Tibial nerve (tissue), 4 donors: ENCODE data around the gene GALNT12. TPM values are rescaled to one million over a fixed set of nuclear protein-coding genes. Genes with fewer than 3 reads are reported as not detected.
A peak's percentile ranks its signal among the peaks of the same experiment; 100 is the strongest.

Experiments
- DNase-seq, 2 donors: peaks; one replicate each; pipeline ENCODE4 v3.0.0-alpha.2; 2019; ENCODE audit warnings: low spot score in 2 of 2
- H3K27ac ChIP-seq, 4 donors: fragments of 200-600 bp; sonication (generic) in 3 of 4; one replicate each; pipeline ENCODE4 v1.5.1; 2017 to 2019; ENCODE audit warnings: mild to moderate bottlenecking in 1 of 4
- H3K27me3 ChIP-seq, 2 donors: fragments of 200-600 bp; sonication (generic) in 1 of 2; one replicate each; pipeline versions ENCODE4 v1.5.1 to v1.6.0; 2017 to 2019
- H3K36me3 ChIP-seq, 3 donors: fragments of 200-600 bp; sonication (generic); one replicate each; pipeline ENCODE4 v1.5.1; 2018 to 2019
- H3K4me1 ChIP-seq, 4 donors: fragments of 200-600 bp; sonication (generic) in 3 of 4; one replicate each; pipeline ENCODE4 v1.5.1; 2017 to 2019
- H3K4me3 ChIP-seq, 4 donors: fragments of 200-600 bp; sonication (generic) in 3 of 4; one replicate each; pipeline ENCODE4 v1.5.1; 2017 to 2019; ENCODE audit warnings: mild to moderate bottlenecking in 1 of 4, moderate library complexity in 1 of 4
- H3K9me3 ChIP-seq, 4 donors: fragments of 200-600 bp; sonication (generic) in 3 of 4; one replicate each; pipeline ENCODE4 v1.5.1; 2017 to 2019
- CTCF ChIP-seq, 5 experiments: fragments of 200-600 bp in 3 of 5; fragments of 450-650 bp in 2 of 5; sonication (generic) in 3 of 5; IDR thresholded peaks; one replicate each; pipeline ENCODE4 v1.5.1; 2016 to 2019; ENCODE audit warnings: antibody characterized with exemption in 5 of 5, mild to moderate bottlenecking in 3 of 5, moderate library complexity in 2 of 5
- EP300 ChIP-seq, 2 donors: sonication (generic); formaldehyde crosslinking; IDR thresholded peaks; one replicate each; pipeline ENCODE4 v1.6.1; 2017; ENCODE audit warnings: antibody characterized with exemption in 2 of 2, mild to moderate bottlenecking in 1 of 2
- POLR2A ChIP-seq, 2 donors: fragments of 450-650 bp; IDR thresholded peaks; one replicate each; pipeline ENCODE4 v1.6.1; 2017; ENCODE audit warnings: antibody characterized with exemption in 2 of 2, mild to moderate bottlenecking in 2 of 2, moderate library complexity in 2 of 2
- WGBS, 2 donors: methylation state at CpG; one replicate each; pipeline ENCODE4 v1.1.5; 2018; 5-methylcytosine and 5-hydroxymethylcytosine counted together
- total RNA-seq, 4 donors: library from RNA; depleted of rRNA; stranded (reverse); fragments of >200 nt; gene quantifications; one replicate each; pipeline ENCODE4 v1.1.0, GENCODE V29; 2016

Gene GALNT12
- total RNA-seq, 4 donors from 2014 or later = 1.8 to 6.0 (median 3.5) TPM

- no peak for DNase-seq
- no peaks in the 10 kb centered on the region for H3K27me3 ChIP-seq
- 81 to 86% methylated on average over 5 of the region's 5 CpGs for WGBS, 2 donors
- H3K4me1 ChIP-seq = peaks cover 0 to 15% (median 0%) of the 10 kb centered on the region in 4 donors
- no peak for TF ChIP-seq POLR2A (IDR thresholded peaks at IDR 0.05)
- TF ChIP-seq EP300 (IDR thresholded peaks at IDR 0.05) = no peak
- TF ChIP-seq CTCF (IDR thresholded peaks at IDR 0.05) = no peak
- no peaks in the 10 kb centered on the region for H3K9me3 ChIP-seq
- H3K4me3 ChIP-seq = no peak overlapping the region
- no peak overlapping the region for H3K27ac ChIP-seq
- no peaks in the 10 kb centered on the region for H3K36me3 ChIP-seq
Measured at GRCh38 chr9:98846081-98846480, 38.6 kb downstream of the GALNT12 start.

- no peaks in the 10 kb centered on the region for H3K36me3 ChIP-seq
- H3K4me3 ChIP-seq = no peak overlapping the region
- no peak for TF ChIP-seq POLR2A (IDR thresholded peaks at IDR 0.05)
- TF ChIP-seq CTCF (IDR thresholded peaks at IDR 0.05) = no peak
- H3K27me3 ChIP-seq = no peaks in the 10 kb centered on the region
- 77 to 84% methylated on average over 2 of the region's 2 CpGs for WGBS, 2 donors
- no peak for DNase-seq
- H3K4me1 ChIP-seq = peaks cover 0 to 15% (median 0%) of the 10 kb centered on the region in 4 donors
- H3K27ac ChIP-seq = no peak overlapping the region
- no peaks in the 10 kb centered on the region for H3K9me3 ChIP-seq
Measured at GRCh38 chr9:98846879-98847278, 39.4 kb downstream of the GALNT12 start.

- DNase-seq = peak; percentile 92 to 93
- Histone ChIP-seq H3K9me3 (no peaks in the 10 kb centered on the region), H3K27ac (peak overlapping the region in 3 of 4 donors; percentile 50 to 67 (median 57))
Measured at GRCh38 chr9:98848450-98849149, 41.1 kb downstream of the GALNT12 start.

GRCh38 chr9:98849563-98849962 is 42.1 kb downstream of the GALNT12 start:
- Histone ChIP-seq H3K27ac (no peak overlapping the region), H3K4me1 (peaks cover 0 to 15% (median 0%) of the 10 kb centered on the region in 4 donors), H3K27me3 (no peaks in the 10 kb centered on the region), H3K36me3 (no peaks in the 10 kb centered on the region), H3K9me3 (no peaks in the 10 kb centered on the region), H3K4me3 (no peak overlapping the region)
- DNase-seq = no peak
- WGBS, 2 donors = 75 to 80% methylated on average over 4 of the region's 4 CpGs
- TF ChIP-seq CTCF (IDR thresholded peaks at IDR 0.05) (no peak), EP300 (IDR thresholded peaks at IDR 0.05) (no peak), POLR2A (IDR thresholded peaks at IDR 0.05) (no peak)

More at GRCh38 chr9:98848450-98849149, 41.1 kb downstream of the GALNT12 start:
- 13 to 24% methylated on average over 16 of the region's 16 CpGs for WGBS, 2 donors
- Histone ChIP-seq H3K27me3 (no peaks in the 10 kb centered on the region), H3K36me3 (no peaks in the 10 kb centered on the region), H3K4me1 (peaks cover 0 to 15% (median 0%) of the 10 kb centered on the region in 4 donors), H3K4me3 (peak overlapping the region in 3 of 4 donors; percentile 10 to 36 (median 11))
- peak in 1 of 2 donors; percentile 55 for TF ChIP-seq EP300 (IDR thresholded peaks at IDR 0.05)
- TF ChIP-seq CTCF (IDR thresholded peaks at IDR 0.05) = peak; percentile 84 to 92 (median 89)
- peak in 1 of 2 donors; percentile 21 for TF ChIP-seq POLR2A (IDR thresholded peaks at IDR 0.05)
